ENCODE data around the gene UBTF. TPM values are rescaled to one million over a fixed set of nuclear protein-coding genes. Genes with fewer than 3 reads are reported as not detected.

Gene UBTF
- total and polyA plus RNA-seq, 2 donors (not counting 3 experiments of a cell fraction or from before 2014, with no cell fraction given): 14.7 to 84.7 TPM

DNA sequence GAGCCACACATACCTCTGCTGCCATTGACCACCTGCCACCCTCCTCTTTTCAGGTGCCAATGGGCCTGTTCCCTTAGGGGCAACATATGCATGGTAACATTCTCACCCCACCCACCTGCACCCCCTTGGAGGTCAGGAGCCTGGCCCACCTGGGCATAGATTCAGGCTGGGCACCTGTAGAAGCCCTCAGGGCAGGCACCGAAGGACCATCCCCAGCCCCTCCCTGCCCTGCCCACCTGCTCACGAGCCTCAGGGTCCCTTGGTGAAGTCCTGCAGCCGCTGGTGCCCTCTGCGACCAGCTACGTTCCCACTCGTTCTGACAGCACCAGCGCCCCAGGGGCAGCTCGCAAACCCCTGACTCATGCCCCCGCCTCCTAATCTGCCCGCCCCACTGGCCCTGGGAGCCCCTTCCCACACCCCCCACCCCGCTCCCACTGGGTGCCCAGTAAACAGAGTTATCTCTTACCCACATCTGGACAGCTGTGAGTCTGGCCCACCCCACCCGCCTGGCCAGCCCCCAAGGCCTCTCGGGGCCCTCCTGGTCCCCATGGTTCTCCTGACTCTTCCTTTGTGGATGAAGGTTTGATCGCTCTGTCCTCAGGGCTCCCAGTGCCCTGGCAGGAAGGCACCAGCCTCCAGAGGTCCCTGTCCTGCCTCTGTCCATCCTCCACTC is 48.5 kb upstream of the UBTF start, which contains the start of gene SLC4A1:
TSS of gene SLC4A1 (minus strand) at position 318 of the 673 bp plus-strand sequence. CDS start 5,269 bp downstream, outside the sequence.
- H3K9me3 ChIP-seq (replicated peaks; ENCODE audit: control insufficient read depth, insufficient read depth, low read length): no peaks in the 10 kb centered on the region
- peaks cover 0 to 1% of the 10 kb centered on the region in 2 experiments for H3K27me3 ChIP-seq (ENCODE audit: control insufficient read depth in 2 of 2, insufficient read depth in 2 of 2, low read length in 2 of 2)
- no TSS peak for BruUV-seq (replicated peaks)
- H3K36me3 ChIP-seq (ENCODE audit: control insufficient read depth in 2 of 2, extremely low read depth in 1 of 2, insufficient read depth in 2 of 2, low read length in 2 of 2): no peaks in the 10 kb centered on the region
- CTCF ChIA-PET: interaction anchor here (1.0 kb wide), 1 partner anchor 19 kb away, joined by 3 read pairs; no protein-coding TSS in a partner anchor
- TF ChIP-seq, protein P1, sequence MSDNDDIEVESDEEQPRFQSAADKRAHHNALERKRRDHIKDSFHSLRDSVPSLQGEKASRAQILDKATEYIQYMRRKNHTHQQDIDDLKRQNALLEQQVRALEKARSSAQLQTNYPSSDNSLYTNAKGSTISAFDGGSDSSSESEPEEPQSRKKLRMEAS (IDR thresholded peaks at IDR 0.05; ENCODE audit: insufficient read depth, insufficient read length): no peak
- TF ChIP-seq EZH2 (IDR thresholded peaks at IDR 0.05; ENCODE audit: borderline replicate concordance, low read depth, low read length, severe bottlenecking): no peak
- TF ChIP-seq, protein P2, sequence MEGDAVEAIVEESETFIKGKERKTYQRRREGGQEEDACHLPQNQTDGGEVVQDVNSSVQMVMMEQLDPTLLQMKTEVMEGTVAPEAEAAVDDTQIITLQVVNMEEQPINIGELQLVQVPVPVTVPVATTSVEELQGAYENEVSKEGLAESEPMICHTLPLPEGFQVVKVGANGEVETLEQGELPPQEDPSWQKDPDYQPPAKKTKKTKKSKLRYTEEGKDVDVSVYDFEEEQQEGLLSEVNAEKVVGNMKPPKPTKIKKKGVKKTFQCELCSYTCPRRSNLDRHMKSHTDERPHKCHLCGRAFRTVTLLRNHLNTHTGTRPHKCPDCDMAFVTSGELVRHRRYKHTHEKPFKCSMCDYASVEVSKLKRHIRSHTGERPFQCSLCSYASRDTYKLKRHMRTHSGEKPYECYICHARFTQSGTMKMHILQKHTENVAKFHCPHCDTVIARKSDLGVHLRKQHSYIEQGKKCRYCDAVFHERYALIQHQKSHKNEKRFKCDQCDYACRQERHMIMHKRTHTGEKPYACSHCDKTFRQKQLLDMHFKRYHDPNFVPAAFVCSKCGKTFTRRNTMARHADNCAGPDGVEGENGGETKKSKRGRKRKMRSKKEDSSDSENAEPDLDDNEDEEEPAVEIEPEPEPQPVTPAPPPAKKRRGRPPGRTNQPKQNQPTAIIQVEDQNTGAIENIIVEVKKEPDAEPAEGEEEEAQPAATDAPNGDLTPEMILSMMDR (IDR thresholded peaks at IDR 0.05; ENCODE audit: extremely low read depth in 1 of 2, insufficient read depth in 1 of 2, low read depth in 1 of 2, low read length in 2 of 2): no peak
- no peak for TF ChIP-seq MYC (IDR thresholded peaks at IDR 0.05; ENCODE audit: low read depth, low read length)
- TF ChIP-seq POLR2AphosphoS5 (IDR thresholded peaks at IDR 0.05; ENCODE audit: insufficient read depth, low read depth, low read length): no peak
- no peak for TF ChIP-seq POLR2A (IDR thresholded peaks at IDR 0.05; ENCODE audit: low read depth, low read length)
- TF ChIP-seq GATA2 (IDR thresholded peaks at IDR 0.05; ENCODE audit: insufficient read depth, insufficient read length, low read depth, low read length): no peak
- H3K4me2 ChIP-seq (ENCODE audit: insufficient read depth, low read length): no peak within 1 kb of the TSS
- dilution Hi-C loops (cut with MboI; ENCODE audit: extremely low pct_ligation_motif_present, low sequenced_read_pairs): no loop called here
- H3K27ac ChIP-seq (ENCODE audit: insufficient read depth, low read depth, low read length): no peak within 1 kb of the TSS
- DNase-seq (ENCODE audit: low read depth, low spot score) (no peak), FAIRE-seq (no peak)
- POLR2A ChIA-PET: no interaction called here
- no peaks in the 10 kb centered on the region for H4K20me1 ChIP-seq (replicated peaks; ENCODE audit: control insufficient read depth, extremely low read depth, insufficient read depth, low read length)
- H3K4me1 ChIP-seq (ENCODE audit: control insufficient read depth, extremely low read depth, insufficient read depth, low read length): no peaks in the 10 kb centered on the region
- no peaks in the 10 kb centered on the region for H3K79me2 ChIP-seq (ENCODE audit: control insufficient read depth, insufficient read depth, low read length)
- H2AFZ ChIP-seq (ENCODE audit: low read depth, low read length): no peak within 1 kb of the TSS
- no peak within 1 kb of the TSS for H3K4me3 ChIP-seq (replicated peaks in 1 of 3; ENCODE audit: insufficient read depth in 1 of 3, low read depth in 1 of 3, low read length in 3 of 3)
- no peak within 1 kb of the TSS for H3K9ac ChIP-seq (replicated peaks; ENCODE audit: extremely low read depth, insufficient read depth, low read length)
- intact Hi-C loops (cut with micrococcal nuclease): no loop called here
- H3K9me1 ChIP-seq (replicated peaks; ENCODE audit: control insufficient read depth, extremely low read depth, insufficient read depth, low read length): no peaks in the 10 kb centered on the region
